PC-3 (cell line): ENCODE data around the gene NEBL. TPM values are rescaled to one million over a fixed set of nuclear protein-coding genes. Genes with fewer than 3 reads are reported as not detected.

ENCODE experiments used
- ATAC-seq: fragments of 200-7000 bp; cut with Tn5 transposase; 2 replicates; pipeline ENCODE4 v1.9.1; 2020; ENCODE audit warnings: mild to moderate bottlenecking, moderate library complexity
- BruUV-seq: library from RNA; stranded (reverse); fragments of 400-500 nt; replicated peaks from 2 replicates; lab custom pipeline; 2021; lab: Mats Ljungman, UMichigan
- CTCF ChIA-PET: fragments of 300-600 bp; sonication (Branson Sonifier 250); formaldehyde crosslinking; loops from one replicate; lab custom pipeline; 2022; ENCODE audit warnings: antibody characterized with exemption; lab: Charles Lee
- POLR2A ChIA-PET: fragments of 300-600 bp; sonication (Branson Sonifier 250); formaldehyde crosslinking; loops from one replicate; lab custom pipeline; 2022; ENCODE audit warnings: antibody characterized with exemption; ENCODE audit not compliant: unreplicated experiment; lab: Charles Lee
- DNase-seq: peaks from one replicate; pipeline ENCODE4 v3.0.0-alpha.2; 2015
- H2AFZ ChIP-seq: fragments of 300-600 bp; sonication (generic); 2 replicates; pipeline ENCODE4 v1.6.0; 2016; ENCODE audit warnings: antibody characterized with exemption, low read length
- H3F3A ChIP-seq: fragments of 300-600 bp; sonication (generic); one replicate; pipeline ENCODE4 v1.6.0; 2017; ENCODE audit warnings: antibody characterized with exemption, low read length, control low read depth, mild to moderate bottlenecking; ENCODE audit not compliant: unreplicated experiment
- H3K27ac ChIP-seq: fragments of 300-600 bp; sonication (generic); 2 replicates; pipeline ENCODE4 v1.5.1; 2016; ENCODE audit warnings: mild to moderate bottlenecking, low read length
- H3K27me3 ChIP-seq: fragments of 300-600 bp; sonication (generic); 2 replicates; pipeline ENCODE4 v1.6.1; 2016; ENCODE audit warnings: low read length, mixed read lengths
- H3K36me3 ChIP-seq: fragments of 300-600 bp; sonication (generic); 2 replicates; pipeline ENCODE4 v1.6.1; 2016; ENCODE audit warnings: low read depth, mixed run types, low read length, mixed read lengths
- H3K4me1 ChIP-seq: fragments of 300-600 bp; sonication (generic); 2 replicates; pipeline ENCODE4 v1.5.1; 2016; ENCODE audit warnings: low read length; ENCODE audit not compliant: insufficient read depth
- H3K4me2 ChIP-seq: fragments of 300-600 bp; sonication (generic); 2 replicates; pipeline ENCODE4 v1.6.0; 2016; ENCODE audit warnings: low read length
- H3K4me3 ChIP-seq: fragments of 300-600 bp; sonication (generic); 2 replicates; pipeline ENCODE4 v1.5.1; 2016; ENCODE audit warnings: mild to moderate bottlenecking, low read length, mixed read lengths
- H3K79me2 ChIP-seq: fragments of 300-600 bp; sonication (generic); 2 replicates; pipeline ENCODE4 v1.6.1; 2017; ENCODE audit warnings: low read length, mixed read lengths
- H3K9ac ChIP-seq: fragments of 300-600 bp; sonication (generic); 2 replicates; pipeline ENCODE4 v1.6.0; 2016; ENCODE audit warnings: mild to moderate bottlenecking, low read length
- H3K9me2 ChIP-seq: fragments of 300-600 bp; sonication (generic); replicated peaks from 2 replicates; pipeline ENCODE4 v1.6.1; 2016; ENCODE audit warnings: mixed run types, low read length, mixed read lengths
- H3K9me3 ChIP-seq: fragments of 300-600 bp; sonication (generic); 2 replicates; pipeline ENCODE4 v1.6.1; 2016; ENCODE audit warnings: low read length, mixed read lengths
- H4K20me1 ChIP-seq: fragments of 300-600 bp; sonication (generic); 2 replicates; pipeline ENCODE4 v1.6.1; 2016; ENCODE audit warnings: low read length, mixed read lengths
- CTCF ChIP-seq: fragments of 300-600 bp; sonication (generic); conservative IDR thresholded peaks from 2 replicates; pipeline ENCODE4 v1.5.1; 2017; ENCODE audit warnings: antibody characterized with exemption, low read depth, mild to moderate bottlenecking, low read length
- EZH2 ChIP-seq: fragments of 300-600 bp; sonication (generic); IDR thresholded peaks from one replicate; pipeline ENCODE4 v1.6.1; 2017; ENCODE audit warnings: antibody characterized with exemption, mild to moderate bottlenecking, low read length; ENCODE audit not compliant: unreplicated experiment
- EZH2phosphoT487 ChIP-seq: fragments of 300-600 bp; sonication (generic); IDR thresholded peaks from 2 replicates; pipeline ENCODE4 v1.6.1; 2018; ENCODE audit warnings: mild to moderate bottlenecking, antibody characterized with exemption, low read length, borderline replicate concordance
- intact Hi-C: fragments of 100-400 bp; cut with micrococcal nuclease; formaldehyde crosslinking; loops from 2 replicates; pipeline ENCODE4 v1.9.0; 2023
- total RNA-seq: library from RNA; depleted of rRNA; stranded (reverse); fragments of >200 nt; gene quantifications from 2 replicates; pipeline ENCODE4 v1.2.3, GENCODE V29; 2014

The NEBL gene
- total RNA-seq, 1 experiment from 2014 or later = 14.7 TPM

GRCh38 chr10:20806487-20806886, 90.6 kb downstream of the NEBL start:
- BruUV-seq = no TSS peak
- intact Hi-C loops = no loop called here
- Histone ChIP-seq H3K9ac (no peak overlapping the region), H3K27ac (no peak overlapping the region), H3K36me3 (no peaks in the 10 kb centered on the region), H2AFZ (no peak overlapping the region), H3K4me2 (no peak overlapping the region), H3K27me3 (no peaks in the 10 kb centered on the region), H3K9me3 (no peaks in the 10 kb centered on the region), H3K9me2 (no peaks in the 10 kb centered on the region), H3K4me1 (no peaks in the 10 kb centered on the region), H4K20me1 (no peaks in the 10 kb centered on the region), H3K4me3 (no peak overlapping the region), H3F3A (no peaks in the 10 kb centered on the region), H3K79me2 (no peaks in the 10 kb centered on the region)
- DNase-seq = no peak
- ATAC-seq = no peak
- no peak for TF ChIP-seq EZH2phosphoT487
- TF ChIP-seq CTCF = no peak
- ChIA-PET POLR2A (no interaction called here), CTCF (no interaction called here)

- ATAC-seq (no peak), DNase-seq (no peak)
- TF ChIP-seq CTCF = no peak
- no peak for TF ChIP-seq EZH2
- TF ChIP-seq EZH2phosphoT487 = no peak
- no peaks in the 10 kb centered on the region for H3K27me3 ChIP-seq
- ChIA-PET POLR2A (no interaction called here), CTCF (no interaction called here)
- no peaks in the 10 kb centered on the region for H4K20me1 ChIP-seq
- H3K27ac ChIP-seq = no peak overlapping the region
- no peak overlapping the region for H3K4me2 ChIP-seq
- no peaks in the 10 kb centered on the region for H3K9me2 ChIP-seq
- H3K9ac ChIP-seq = no peak overlapping the region
- H3K36me3 ChIP-seq = no peaks in the 10 kb centered on the region
- no peaks in the 10 kb centered on the region for H3F3A ChIP-seq
- BruUV-seq = no TSS peak
- intact Hi-C loops = no loop called here
- H3K79me2 ChIP-seq = no peaks in the 10 kb centered on the region
- H3K4me3 ChIP-seq = no peak overlapping the region
- H3K9me3 ChIP-seq = no peaks in the 10 kb centered on the region
- no peaks in the 10 kb centered on the region for H3K4me1 ChIP-seq
- H2AFZ ChIP-seq = no peak overlapping the region
Measured at GRCh38 chr10:20797290-20797689, 99.8 kb downstream of the NEBL start.

- no peak overlapping the region for H3K9ac ChIP-seq
- H2AFZ ChIP-seq = no peak overlapping the region
- no peaks in the 10 kb centered on the region for H3K36me3 ChIP-seq
- BruUV-seq = no TSS peak
- H3K27me3 ChIP-seq = no peaks in the 10 kb centered on the region
- TF ChIP-seq CTCF (no peak), EZH2phosphoT487 (no peak), EZH2 (no peak)
- ChIA-PET POLR2A (no interaction called here), CTCF (no interaction called here)
- no peak overlapping the region for H3K4me3 ChIP-seq
- H3K27ac ChIP-seq = no peak overlapping the region
- no peaks in the 10 kb centered on the region for H3K9me3 ChIP-seq
- no peaks in the 10 kb centered on the region for H3K4me1 ChIP-seq
- no peak overlapping the region for H3K4me2 ChIP-seq
- intact Hi-C loops = no loop called here
- ATAC-seq (no peak), DNase-seq (no peak)
- H3K9me2 ChIP-seq = no peaks in the 10 kb centered on the region
- no peaks in the 10 kb centered on the region for H3F3A ChIP-seq
- H3K79me2 ChIP-seq = no peaks in the 10 kb centered on the region
- H4K20me1 ChIP-seq = no peaks in the 10 kb centered on the region
Measured at GRCh38 chr10:20795391-20795790, 101.7 kb downstream of the NEBL start.
